IMR-90 (cell line): ENCODE measurements around the gene NR6A1.

Source experiments
- CEBPB ChIP-seq: IDR thresholded peaks from 2 replicates; pipeline ENCODE4 v1.6.1; 2012; ENCODE audit warnings: low read depth, low read length, improper control_type of control experiment
- CTCF ChIP-seq: conservative IDR thresholded peaks from 2 replicates; pipeline ENCODE4 v1.5.1; 2012; ENCODE audit warnings: mild to moderate bottlenecking, low read depth, low read length, improper control_type of control experiment
- MAZ ChIP-seq: IDR thresholded peaks from 2 replicates; pipeline ENCODE4 v1.6.1; 2012; ENCODE audit warnings: low read depth, mild to moderate bottlenecking, low read length, improper control_type of control experiment, moderate library complexity, borderline replicate concordance
- POLR2A ChIP-seq: IDR thresholded peaks from 2 replicates; pipeline ENCODE4 v1.6.1; 2012; ENCODE audit warnings: mild to moderate bottlenecking, low read depth, low read length

- TF ChIP-seq POLR2A (no peak), CTCF (no peak), MAZ (no peak), CEBPB (peak; percentile 68)
Observed at GRCh38 chr9:124694414-124695279, 76.5 kb downstream of the NR6A1 start.
